ENCODE results near the gene CTNNA2.

DNA sequence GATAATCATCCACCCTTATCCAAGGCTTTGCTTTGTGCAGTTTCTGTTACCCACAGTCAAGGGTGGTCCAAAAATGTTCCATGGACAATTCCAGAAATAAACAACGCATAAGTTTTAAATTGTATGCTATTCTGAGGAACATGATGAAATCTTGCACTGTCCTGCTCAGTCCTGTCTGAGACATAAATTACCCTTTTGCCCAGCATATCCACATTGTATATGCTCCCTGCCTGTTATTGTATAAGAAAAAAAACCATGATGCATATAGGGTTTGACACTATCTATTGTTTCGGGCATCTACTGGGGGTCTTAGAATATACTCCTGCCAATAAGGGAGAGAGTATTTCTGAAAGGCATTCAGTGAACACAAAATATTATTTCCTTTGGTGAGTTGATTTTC, 767.7 kb downstream of the CTNNA2 start:
- TF ChIP-seq JUNB (IDR thresholded peaks at IDR 0.05), result no peak
- no peak for TF ChIP-seq CTCF (IDR thresholded peaks at IDR 0.05)
- no peak for TF ChIP-seq JUN (IDR thresholded peaks at IDR 0.05)
- no peak for TF ChIP-seq CEBPB (IDR thresholded peaks at IDR 0.05)
- no peak for TF ChIP-seq ZC3H11A (IDR thresholded peaks at IDR 0.05)
- TF ChIP-seq RAD21 (conservative IDR thresholded peaks at IDR 0.05 in 1 of 2, IDR thresholded peaks at IDR 0.05 in 1 of 2), result no peak
- TF ChIP-seq, protein P1, sequence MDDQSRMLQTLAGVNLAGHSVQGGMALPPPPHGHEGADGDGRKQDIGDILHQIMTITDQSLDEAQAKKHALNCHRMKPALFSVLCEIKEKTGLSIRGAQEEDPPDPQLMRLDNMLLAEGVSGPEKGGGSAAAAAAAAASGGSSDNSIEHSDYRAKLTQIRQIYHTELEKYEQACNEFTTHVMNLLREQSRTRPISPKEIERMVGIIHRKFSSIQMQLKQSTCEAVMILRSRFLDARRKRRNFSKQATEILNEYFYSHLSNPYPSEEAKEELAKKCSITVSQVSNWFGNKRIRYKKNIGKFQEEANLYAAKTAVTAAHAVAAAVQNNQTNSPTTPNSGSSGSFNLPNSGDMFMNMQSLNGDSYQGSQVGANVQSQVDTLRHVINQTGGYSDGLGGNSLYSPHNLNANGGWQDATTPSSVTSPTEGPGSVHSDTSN (IDR thresholded peaks at IDR 0.05), result no peak
- TF ChIP-seq POLR2AphosphoS2 (conservative IDR thresholded peaks at IDR 0.05; ENCODE audit: low read length), result no peak
- TF ChIP-seq MAX (IDR thresholded peaks at IDR 0.05), result no peak
- TF ChIP-seq, protein P2, sequence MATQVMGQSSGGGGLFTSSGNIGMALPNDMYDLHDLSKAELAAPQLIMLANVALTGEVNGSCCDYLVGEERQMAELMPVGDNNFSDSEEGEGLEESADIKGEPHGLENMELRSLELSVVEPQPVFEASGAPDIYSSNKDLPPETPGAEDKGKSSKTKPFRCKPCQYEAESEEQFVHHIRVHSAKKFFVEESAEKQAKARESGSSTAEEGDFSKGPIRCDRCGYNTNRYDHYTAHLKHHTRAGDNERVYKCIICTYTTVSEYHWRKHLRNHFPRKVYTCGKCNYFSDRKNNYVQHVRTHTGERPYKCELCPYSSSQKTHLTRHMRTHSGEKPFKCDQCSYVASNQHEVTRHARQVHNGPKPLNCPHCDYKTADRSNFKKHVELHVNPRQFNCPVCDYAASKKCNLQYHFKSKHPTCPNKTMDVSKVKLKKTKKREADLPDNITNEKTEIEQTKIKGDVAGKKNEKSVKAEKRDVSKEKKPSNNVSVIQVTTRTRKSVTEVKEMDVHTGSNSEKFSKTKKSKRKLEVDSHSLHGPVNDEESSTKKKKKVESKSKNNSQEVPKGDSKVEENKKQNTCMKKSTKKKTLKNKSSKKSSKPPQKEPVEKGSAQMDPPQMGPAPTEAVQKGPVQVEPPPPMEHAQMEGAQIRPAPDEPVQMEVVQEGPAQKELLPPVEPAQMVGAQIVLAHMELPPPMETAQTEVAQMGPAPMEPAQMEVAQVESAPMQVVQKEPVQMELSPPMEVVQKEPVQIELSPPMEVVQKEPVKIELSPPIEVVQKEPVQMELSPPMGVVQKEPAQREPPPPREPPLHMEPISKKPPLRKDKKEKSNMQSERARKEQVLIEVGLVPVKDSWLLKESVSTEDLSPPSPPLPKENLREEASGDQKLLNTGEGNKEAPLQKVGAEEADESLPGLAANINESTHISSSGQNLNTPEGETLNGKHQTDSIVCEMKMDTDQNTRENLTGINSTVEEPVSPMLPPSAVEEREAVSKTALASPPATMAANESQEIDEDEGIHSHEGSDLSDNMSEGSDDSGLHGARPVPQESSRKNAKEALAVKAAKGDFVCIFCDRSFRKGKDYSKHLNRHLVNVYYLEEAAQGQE (IDR thresholded peaks at IDR 0.05), result no peak
- TF ChIP-seq NR3C1 (IDR thresholded peaks at IDR 0.05), result no peak
- no peak for TF ChIP-seq POLR2A (IDR thresholded peaks at IDR 0.05; ENCODE audit: low read length)

Data from A549 (cell line).